Measurements from ENCODE around the gene KRTAP5-10. TPM values are rescaled to one million over a fixed set of nuclear protein-coding genes. Genes with fewer than 3 reads are reported as not detected.
"Not testable (repeated sequence)": the region's sequence is repeated elsewhere in the genome, so short reads cannot be mapped to it uniquely, and the experiment has no call there.

KRTAP5-10 gene
- total and polyA plus RNA-seq, 2 donors from 2014 or later: not detected

DNA sequence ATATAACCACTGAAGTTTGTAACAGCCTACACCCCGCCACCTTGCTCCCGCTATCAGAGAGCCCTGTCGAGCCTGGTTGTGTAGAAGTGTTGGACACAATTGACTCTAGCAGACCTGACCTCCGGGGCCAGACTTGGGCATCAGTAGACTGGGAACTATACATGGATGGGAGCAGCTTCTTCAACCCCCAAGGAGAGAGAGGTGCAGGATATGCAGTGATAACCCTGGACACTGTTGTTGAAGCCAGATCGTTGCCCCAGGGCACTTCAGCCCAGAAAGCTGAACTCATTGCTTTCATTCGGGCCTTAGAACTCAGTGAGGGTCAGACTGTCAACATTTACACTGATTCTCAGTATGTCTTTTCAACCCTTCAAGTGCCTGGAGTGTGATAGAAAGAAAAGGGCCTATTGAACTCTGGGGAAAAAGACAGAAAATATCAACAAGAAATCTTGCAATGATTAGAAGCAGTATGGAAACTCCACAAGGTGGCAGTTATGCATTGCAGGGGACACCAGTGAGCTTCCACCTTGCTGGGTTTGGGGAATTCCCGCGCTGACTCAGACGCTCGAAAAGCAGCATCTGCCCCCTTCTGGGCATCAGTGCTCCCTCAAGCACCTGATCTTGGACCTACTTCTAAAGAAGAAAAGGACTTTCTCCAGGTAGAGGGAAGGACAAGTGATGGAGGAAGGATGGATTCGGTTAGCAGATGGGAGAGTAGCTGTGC lies 23.6 kb downstream of the KRTAP5-10 start:
- DNase-seq; H3K27me3 ChIP-seq (ENCODE audit: control insufficient read depth, insufficient read depth, low read length); H3K36me3 ChIP-seq (ENCODE audit: control insufficient read depth in 2 of 3, insufficient read depth in 3 of 3, low read length in 3 of 3); intact Hi-C loops (cut with DNase I); H3K4me3 ChIP-seq (ENCODE audit: low read length in 3 of 3); H3K4me1 ChIP-seq (ENCODE audit: control insufficient read depth in 2 of 3, insufficient read depth in 2 of 3, low read depth in 1 of 3, low read length in 3 of 3); H3K27ac ChIP-seq (ENCODE audit: low read depth in 2 of 2, low read length in 2 of 2); H3K9ac ChIP-seq (ENCODE audit: low read length in 3 of 3); H3K9me3 ChIP-seq (ENCODE audit: control insufficient read depth in 2 of 3, insufficient read depth in 1 of 3, low read length in 3 of 3); FAIRE-seq: not testable (repeated sequence)

DNA sequence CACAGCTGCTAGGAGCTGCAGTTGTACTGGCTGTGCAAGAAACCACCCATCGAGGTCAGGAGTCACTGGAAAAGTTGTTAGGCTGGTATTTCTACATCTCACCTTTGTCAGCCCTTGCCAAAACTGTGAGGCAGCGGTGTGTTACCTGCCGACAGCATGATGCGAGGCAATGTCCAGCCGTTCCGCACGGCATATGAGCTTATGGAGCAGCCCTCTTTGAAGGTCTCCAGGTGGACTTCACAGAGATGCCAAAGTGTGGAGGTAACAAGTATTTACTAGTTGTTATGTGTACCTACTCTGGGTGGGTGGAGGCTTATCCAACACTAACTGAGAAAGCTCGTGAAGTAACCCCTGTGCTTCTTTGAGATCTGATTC lies 24.2 kb downstream of the KRTAP5-10 start:
- H3K27ac ChIP-seq (ENCODE audit: low read depth in 2 of 2, low read length in 2 of 2); H3K27me3 ChIP-seq (ENCODE audit: control insufficient read depth, insufficient read depth, low read length); DNase-seq; H3K4me3 ChIP-seq (ENCODE audit: low read length in 3 of 3); FAIRE-seq; H3K4me1 ChIP-seq (ENCODE audit: control insufficient read depth in 2 of 3, insufficient read depth in 2 of 3, low read depth in 1 of 3, low read length in 3 of 3); H3K9ac ChIP-seq (ENCODE audit: low read length in 3 of 3); H3K9me3 ChIP-seq (ENCODE audit: control insufficient read depth in 2 of 3, insufficient read depth in 1 of 3, low read length in 3 of 3); H3K36me3 ChIP-seq (ENCODE audit: control insufficient read depth in 2 of 3, insufficient read depth in 3 of 3, low read length in 3 of 3); intact Hi-C loops (cut with DNase I): not testable (repeated sequence)

DNA sequence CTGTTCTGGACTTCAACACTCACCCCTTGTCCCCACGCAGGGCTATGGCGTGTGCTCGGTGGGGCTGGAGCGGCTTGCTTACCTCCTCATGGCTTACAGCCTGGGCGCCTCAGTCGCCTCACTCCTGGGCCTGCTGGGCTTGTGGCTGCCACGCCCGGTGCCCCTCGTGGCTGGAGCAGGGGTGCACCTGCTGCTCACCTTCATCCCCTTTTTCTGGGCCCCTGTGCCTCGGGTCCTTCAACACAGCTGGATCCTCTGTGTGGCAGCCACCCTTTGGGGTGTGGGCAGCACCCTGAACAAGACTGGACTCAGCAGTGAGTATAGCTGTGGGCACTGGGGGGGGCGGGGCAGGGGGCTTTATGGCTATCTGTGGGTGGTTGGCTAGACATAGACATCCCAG lies 37.9 kb downstream of the KRTAP5-10 start:
- H3K4me1 ChIP-seq (ENCODE audit: control insufficient read depth in 2 of 3, insufficient read depth in 2 of 3, low read depth in 1 of 3, low read length in 3 of 3); intact Hi-C loops (cut with DNase I); H3K36me3 ChIP-seq (ENCODE audit: control insufficient read depth in 2 of 3, insufficient read depth in 3 of 3, low read length in 3 of 3); H3K9me3 ChIP-seq (ENCODE audit: control insufficient read depth in 2 of 3, insufficient read depth in 1 of 3, low read length in 3 of 3); FAIRE-seq; H3K9ac ChIP-seq (ENCODE audit: low read length in 3 of 3); H3K27ac ChIP-seq (ENCODE audit: low read depth in 2 of 2, low read length in 2 of 2); DNase-seq; H3K27me3 ChIP-seq (ENCODE audit: control insufficient read depth, insufficient read depth, low read length); H3K4me3 ChIP-seq (ENCODE audit: low read length in 3 of 3): not testable (repeated sequence)

DNA sequence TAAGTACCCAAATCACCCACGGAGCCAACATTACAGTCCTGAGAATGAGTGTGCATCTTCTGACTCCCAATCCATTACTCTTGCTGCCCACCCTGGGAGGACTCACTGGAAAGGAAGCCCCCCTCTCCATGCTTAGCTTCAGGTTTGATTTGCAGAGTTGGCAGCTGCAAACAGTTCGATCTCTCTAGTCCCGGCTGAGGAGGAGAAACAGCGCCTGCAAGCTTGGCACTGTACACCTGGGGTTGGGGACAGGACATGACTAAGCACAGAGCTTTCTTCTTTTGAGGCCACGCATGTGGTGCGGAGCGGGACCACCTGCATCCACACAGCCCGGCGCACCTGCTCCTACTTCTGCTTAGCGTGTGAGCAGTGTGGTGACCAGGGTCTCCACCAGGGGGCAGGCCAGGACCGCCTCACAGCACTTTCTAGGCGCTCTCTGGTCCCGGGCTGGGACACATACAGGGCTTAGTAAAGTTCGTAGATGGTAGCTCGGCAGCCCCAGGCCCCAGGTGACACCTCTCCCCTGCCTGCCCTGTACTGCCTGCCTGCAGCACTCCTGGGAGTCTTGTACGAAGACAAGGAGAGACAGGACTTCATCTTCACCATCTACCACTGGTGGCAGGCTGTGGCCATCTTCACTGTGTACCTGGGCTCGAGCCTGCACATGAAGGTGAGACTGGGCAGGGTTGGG lies 39.6 kb downstream of the KRTAP5-10 start:
- H3K27ac ChIP-seq (ENCODE audit: low read depth in 2 of 2, low read length in 2 of 2); H3K4me3 ChIP-seq (ENCODE audit: low read length in 3 of 3); H3K4me1 ChIP-seq (ENCODE audit: control insufficient read depth in 2 of 3, insufficient read depth in 2 of 3, low read depth in 1 of 3, low read length in 3 of 3); intact Hi-C loops (cut with DNase I); H3K9me3 ChIP-seq (ENCODE audit: control insufficient read depth in 2 of 3, insufficient read depth in 1 of 3, low read length in 3 of 3); H3K9ac ChIP-seq (ENCODE audit: low read length in 3 of 3); H3K36me3 ChIP-seq (ENCODE audit: control insufficient read depth in 2 of 3, insufficient read depth in 3 of 3, low read length in 3 of 3); H3K27me3 ChIP-seq (ENCODE audit: control insufficient read depth, insufficient read depth, low read length); FAIRE-seq; DNase-seq: not testable (repeated sequence)

DNA sequence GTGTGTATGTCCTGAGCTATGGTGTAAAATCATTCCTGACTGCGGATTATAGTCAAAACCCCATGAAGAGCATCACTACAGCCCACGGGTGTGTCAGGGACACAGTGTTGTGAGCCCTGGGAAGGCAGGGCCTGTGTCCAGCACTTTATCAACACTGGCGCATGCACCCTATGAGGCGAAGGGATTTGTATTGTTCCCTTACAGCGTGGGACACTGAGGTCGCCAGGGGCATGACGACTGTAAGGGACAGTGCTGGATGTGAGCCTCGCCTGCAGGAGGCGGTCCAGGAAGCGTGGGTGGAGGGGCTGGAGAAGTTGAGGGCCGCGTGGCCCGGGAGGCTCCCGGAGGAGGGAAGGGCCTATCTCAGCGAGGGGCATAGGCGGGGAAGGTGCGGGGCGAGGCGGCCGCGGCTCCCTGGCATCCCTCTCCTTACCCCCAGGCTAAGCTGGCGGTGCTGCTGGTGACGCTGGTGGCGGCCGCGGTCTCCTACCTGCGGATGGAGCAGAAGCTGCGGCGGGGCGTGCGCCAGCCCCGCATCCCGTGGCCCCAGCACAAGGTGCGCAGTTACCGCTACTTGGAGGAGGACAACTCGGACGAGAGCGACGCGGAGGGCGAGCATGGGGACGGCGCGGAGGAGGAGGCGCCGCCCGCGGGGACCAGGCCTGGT lies 41.6 kb downstream of the KRTAP5-10 start:
- not testable (repeated sequence) for H3K27me3 ChIP-seq (ENCODE audit: control insufficient read depth, insufficient read depth, low read length)

DNA sequence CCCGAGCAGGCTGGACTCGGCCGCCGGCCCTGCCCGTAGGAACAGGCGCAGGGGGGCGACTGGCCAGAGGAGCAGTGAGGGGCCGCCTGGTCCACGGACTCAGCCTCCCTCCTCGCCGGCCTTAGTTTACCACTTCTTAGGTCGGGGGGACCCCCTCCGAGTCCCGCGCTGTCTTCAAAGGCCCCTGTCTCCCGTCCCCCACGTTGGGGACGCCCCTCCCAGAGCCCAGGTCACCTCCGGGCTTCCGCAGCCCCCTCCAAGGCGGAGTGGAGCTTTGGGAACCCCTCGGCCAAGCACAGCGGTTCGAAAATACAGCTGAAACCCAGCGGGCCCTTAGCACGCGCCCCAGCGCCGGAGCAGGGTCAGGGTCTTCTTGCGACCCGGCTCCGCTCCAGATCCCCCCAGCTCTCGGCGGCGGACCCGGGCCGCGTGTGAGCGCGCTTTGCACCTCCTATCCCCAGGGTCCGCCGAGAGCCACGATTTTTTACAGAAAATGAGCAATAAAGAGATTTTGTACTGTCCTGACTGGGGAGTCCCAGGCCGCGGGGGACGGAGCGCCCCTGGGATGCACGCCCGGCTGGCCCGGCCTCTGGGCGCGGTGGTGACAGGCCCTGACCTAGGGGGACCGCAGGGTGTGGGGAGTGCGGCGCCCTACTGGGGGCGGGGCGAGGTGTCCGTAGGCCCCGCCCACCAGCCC lies 42.3 kb downstream of the KRTAP5-10 start:
- H3K36me3 ChIP-seq (ENCODE audit: control insufficient read depth in 2 of 3, insufficient read depth in 3 of 3, low read length in 3 of 3); H3K27me3 ChIP-seq (ENCODE audit: control insufficient read depth, insufficient read depth, low read length); H3K27ac ChIP-seq (ENCODE audit: low read depth in 2 of 2, low read length in 2 of 2); DNase-seq; H3K4me3 ChIP-seq (ENCODE audit: low read length in 3 of 3); H3K9ac ChIP-seq (ENCODE audit: low read length in 3 of 3); H3K9me3 ChIP-seq (ENCODE audit: control insufficient read depth in 2 of 3, insufficient read depth in 1 of 3, low read length in 3 of 3); FAIRE-seq; H3K4me1 ChIP-seq (ENCODE audit: control insufficient read depth in 2 of 3, insufficient read depth in 2 of 3, low read depth in 1 of 3, low read length in 3 of 3); intact Hi-C loops (cut with DNase I): not testable (repeated sequence)

More for the DNA sequence above, 41.6 kb downstream of the KRTAP5-10 start:
- FAIRE-seq; DNase-seq; H3K36me3 ChIP-seq (ENCODE audit: control insufficient read depth in 2 of 3, insufficient read depth in 3 of 3, low read length in 3 of 3); H3K4me1 ChIP-seq (ENCODE audit: control insufficient read depth in 2 of 3, insufficient read depth in 2 of 3, low read depth in 1 of 3, low read length in 3 of 3); H3K27ac ChIP-seq (ENCODE audit: low read depth in 2 of 2, low read length in 2 of 2); H3K4me3 ChIP-seq (ENCODE audit: low read length in 3 of 3); H3K9me3 ChIP-seq (ENCODE audit: control insufficient read depth in 2 of 3, insufficient read depth in 1 of 3, low read length in 3 of 3); H3K9ac ChIP-seq (ENCODE audit: low read length in 3 of 3); intact Hi-C loops (cut with DNase I): not testable (repeated sequence)

DNA sequence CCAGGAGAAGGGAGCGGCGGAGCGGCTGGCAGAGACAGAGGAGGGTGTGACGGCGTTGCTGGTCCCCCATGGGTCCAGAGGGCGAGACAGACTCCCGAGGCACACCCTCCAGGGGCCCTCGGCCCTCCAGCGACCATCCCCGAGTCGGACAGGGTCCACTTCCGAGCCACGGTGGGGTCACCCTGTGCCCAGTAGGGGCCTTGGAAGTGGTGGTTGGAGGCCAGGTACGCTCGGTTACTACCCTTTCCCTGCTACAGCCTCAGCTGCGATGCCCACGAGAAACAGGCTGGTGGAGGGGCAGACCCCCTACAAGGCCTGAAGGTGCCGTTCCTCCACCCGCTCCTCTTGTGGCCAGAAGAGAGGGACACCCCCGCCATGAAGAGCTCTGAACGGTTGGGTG lies 42.9 kb downstream of the KRTAP5-10 start:
- DNase-seq; intact Hi-C loops (cut with DNase I); H3K27me3 ChIP-seq (ENCODE audit: control insufficient read depth, insufficient read depth, low read length); H3K27ac ChIP-seq (ENCODE audit: low read depth in 2 of 2, low read length in 2 of 2); H3K9me3 ChIP-seq (ENCODE audit: control insufficient read depth in 2 of 3, insufficient read depth in 1 of 3, low read length in 3 of 3); H3K9ac ChIP-seq (ENCODE audit: low read length in 3 of 3); H3K4me1 ChIP-seq (ENCODE audit: control insufficient read depth in 2 of 3, insufficient read depth in 2 of 3, low read depth in 1 of 3, low read length in 3 of 3); H3K4me3 ChIP-seq (ENCODE audit: low read length in 3 of 3); FAIRE-seq; H3K36me3 ChIP-seq (ENCODE audit: control insufficient read depth in 2 of 3, insufficient read depth in 3 of 3, low read length in 3 of 3): not testable (repeated sequence)
